ENCODE measurements around the gene ACSF2. TPM values are rescaled to one million over a fixed set of nuclear protein-coding genes. Genes with fewer than 3 reads are reported as not detected.
A peak's percentile ranks its signal among the peaks of the same experiment; 100 is the strongest.

Gene ACSF2
- total RNA-seq, 1 donor from 2014 or later: 18.2 TPM

GRCh38 chr17:50477976-50478375, 52.0 kb downstream of the ACSF2 start:
- H3K27ac ChIP-seq (replicated peaks): peak overlapping the region; percentile 90
- H3K4me3 ChIP-seq: peak overlapping the region; percentile 85
- TF ChIP-seq CTCF (IDR thresholded peaks at IDR 0.05; ENCODE audit: borderline replicate concordance): no peak
- H3K36me3 ChIP-seq: peaks cover 14% of the 10 kb centered on the region
- peaks cover 12% of the 10 kb centered on the region for H3K27me3 ChIP-seq (ENCODE audit: low read depth)
- H3K9me3 ChIP-seq (replicated peaks): no peaks in the 10 kb centered on the region
- DNase-seq: no peak
- H3K4me1 ChIP-seq: peaks cover 53% of the 10 kb centered on the region
- intact Hi-C loops (cut with micrococcal nuclease): no loop called here

- Histone ChIP-seq H3K4me1 (peaks cover 59% of the 10 kb centered on the region), H3K27me3 (ENCODE audit: low read depth) (peaks cover 12% of the 10 kb centered on the region), H3K9me3 (replicated peaks) (no peaks in the 10 kb centered on the region), H3K36me3 (peaks cover 19% of the 10 kb centered on the region), H3K4me3 (peak within 1 kb of the TSS; percentile 85), H3K27ac (replicated peaks) (peak within 1 kb of the TSS; percentile 90)
- TF ChIP-seq CTCF (IDR thresholded peaks at IDR 0.05; ENCODE audit: borderline replicate concordance): peak; percentile 92
- intact Hi-C loops (cut with micrococcal nuclease): no loop called here
- DNase-seq: peak; percentile 87
Observed at GRCh38 chr17:50478391-50479381, 52.7 kb downstream of the ACSF2 start, which contains the start of gene RSAD1. TSS of gene RSAD1 (plus strand) at chr17:50478860. CDS start at chr17:50478885, 25 bp downstream.

GRCh38 chr17:50479522-50480141, 53.6 kb downstream of the ACSF2 start:
- Histone ChIP-seq H3K27ac (replicated peaks) (peak overlapping the region; percentile 90), H3K4me1 (peaks cover 56% of the 10 kb centered on the region), H3K27me3 (ENCODE audit: low read depth) (peaks cover 12% of the 10 kb centered on the region), H3K9me3 (replicated peaks) (no peaks in the 10 kb centered on the region), H3K4me3 (peak overlapping the region; percentile 85), H3K36me3 (peaks cover 26% of the 10 kb centered on the region)
- intact Hi-C loops (cut with micrococcal nuclease): loop anchor here (10.0 kb wide), 1 partner anchor 65 kb away; the partner anchor contains the start of gene SPATA20
- TF ChIP-seq CTCF (IDR thresholded peaks at IDR 0.05; ENCODE audit: borderline replicate concordance): peak; percentile 55
- peak; percentile 70 for DNase-seq

GRCh38 chr17:50480142-50480764, 54.2 kb downstream of the ACSF2 start:
- intact Hi-C loops (cut with micrococcal nuclease): loop anchor here (10.0 kb wide), 1 partner anchor 65 kb away; the partner anchor contains the start of gene SPATA20
- no peaks in the 10 kb centered on the region for H3K9me3 ChIP-seq (replicated peaks)
- H3K27me3 ChIP-seq (ENCODE audit: low read depth): peaks cover 12% of the 10 kb centered on the region
- DNase-seq: no peak
- peak overlapping the region; percentile 90 for H3K27ac ChIP-seq (replicated peaks)
- peaks cover 55% of the 10 kb centered on the region for H3K4me1 ChIP-seq
- no peak for TF ChIP-seq CTCF (IDR thresholded peaks at IDR 0.05; ENCODE audit: borderline replicate concordance)
- H3K4me3 ChIP-seq: peak overlapping the region; percentile 85
- H3K36me3 ChIP-seq: peaks cover 32% of the 10 kb centered on the region

All from left ventricle myocardium inferior (tissue), 1 donor.